Activated naive CD4-positive, alpha-beta T cell treated with anti-CD3 and anti-CD28 coated beads, Interleukin-2, amount 50 U/mL, for 72 hours (primary cell): ENCODE measurements around the gene SLFN14. TPM values are rescaled to one million over a fixed set of nuclear protein-coding genes. Genes with fewer than 3 reads are reported as not detected.
A peak's percentile ranks its signal among the peaks of the same experiment; 100 is the strongest.
"Not testable (repeated sequence)": the region's sequence is repeated elsewhere in the genome, so short reads cannot be mapped to it uniquely, and the experiment has no call there.

Experiments
- ATAC-seq, 2 donors: fragments of 150-1000 bp; cut with Tn5 transposase; 2 replicates each; pipeline ENCODE4 v1.10.0; 2021; ENCODE audit warnings: mild to moderate bottlenecking in 2 of 2, moderate library complexity in 2 of 2
- DNase-seq, 2 donors: peaks; one replicate each; pipeline ENCODE4 v3.0.0; 2021 to 2022; ENCODE audit warnings: low spot score in 2 of 2
- H3K27ac Mint-ChIP-seq, 2 donors: one replicate each; pipeline ENCODE4 v1.8.0; 2022; ENCODE audit warnings: mild to moderate bottlenecking in 2 of 2, mixed read lengths in 2 of 2
- H3K36me3 Mint-ChIP-seq, 2 donors: one replicate each; pipeline ENCODE4 v1.8.0; 2022; ENCODE audit warnings: mixed read lengths in 2 of 2
- H3K9me3 Mint-ChIP-seq, 2 donors: one replicate each; pipeline ENCODE4 v1.8.0; 2022; ENCODE audit warnings: mixed read lengths in 2 of 2
- total RNA-seq, 2 donors: library from RNA; stranded (reverse); gene quantifications; one replicate each; pipeline ENCODE4 v1.2.3, GENCODE V29; 2022

SLFN14 gene
- total RNA-seq, 2 donors from 2014 or later = 0.08 TPM; not detected in 1

GRCh38 chr17:35575759-35576158 is 15.1 kb upstream of the SLFN14 start:
- Mint-ChIP-seq H3K27ac (no peak overlapping the region), H3K9me3 (no peaks in the 10 kb centered on the region), H3K36me3 (peaks cover 14 to 19% of the 10 kb centered on the region in 2 donors)
- no peak for DNase-seq
- no peak for ATAC-seq

GRCh38 chr17:35569405-35569804 is 8.8 kb upstream of the SLFN14 start:
- peak overlapping the region; percentile 15 to 91 for H3K27ac Mint-ChIP-seq
- peaks cover 12 to 27% of the 10 kb centered on the region in 2 donors for H3K36me3 Mint-ChIP-seq
- DNase-seq = no peak
- H3K9me3 Mint-ChIP-seq = no peaks in the 10 kb centered on the region
- no peak for ATAC-seq

DNA sequence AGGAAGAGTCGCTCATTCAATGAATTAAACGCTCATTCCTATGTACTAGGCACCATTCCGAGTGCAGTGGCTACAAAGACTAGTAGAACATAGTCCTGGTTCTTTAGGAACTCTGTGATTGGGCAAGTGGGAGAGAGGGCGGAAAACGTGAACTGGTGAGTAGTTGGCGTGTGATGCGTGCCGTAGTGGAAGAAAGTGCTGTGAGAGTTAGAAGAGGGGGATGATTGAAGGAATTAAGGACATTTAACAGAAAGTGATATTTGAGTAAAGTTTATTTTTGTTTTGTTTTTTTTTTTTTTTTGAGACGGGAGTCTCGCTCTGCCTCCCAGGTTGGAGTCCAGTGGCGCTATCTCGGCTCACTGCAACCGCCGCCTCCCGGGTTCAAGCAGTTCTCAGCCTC is 7.9 kb upstream of the SLFN14 start:
- ATAC-seq = peak; percentile 43 to 55
- peak in 1 of 2 donors; percentile 33 for DNase-seq
- H3K9me3 Mint-ChIP-seq = no peaks in the 10 kb centered on the region
- H3K27ac Mint-ChIP-seq = peak overlapping the region; percentile 72 to 95
- peaks cover 12 to 27% of the 10 kb centered on the region in 2 donors for H3K36me3 Mint-ChIP-seq

GRCh38 chr17:35566968-35567367 is 6.3 kb upstream of the SLFN14 start:
- no peak for DNase-seq
- peak overlapping the region in 1 of 2 donors; percentile 26 for H3K27ac Mint-ChIP-seq
- ATAC-seq = no peak
- H3K9me3 Mint-ChIP-seq = no peaks in the 10 kb centered on the region
- H3K36me3 Mint-ChIP-seq = peaks cover 12 to 22% of the 10 kb centered on the region in 2 donors

DNA sequence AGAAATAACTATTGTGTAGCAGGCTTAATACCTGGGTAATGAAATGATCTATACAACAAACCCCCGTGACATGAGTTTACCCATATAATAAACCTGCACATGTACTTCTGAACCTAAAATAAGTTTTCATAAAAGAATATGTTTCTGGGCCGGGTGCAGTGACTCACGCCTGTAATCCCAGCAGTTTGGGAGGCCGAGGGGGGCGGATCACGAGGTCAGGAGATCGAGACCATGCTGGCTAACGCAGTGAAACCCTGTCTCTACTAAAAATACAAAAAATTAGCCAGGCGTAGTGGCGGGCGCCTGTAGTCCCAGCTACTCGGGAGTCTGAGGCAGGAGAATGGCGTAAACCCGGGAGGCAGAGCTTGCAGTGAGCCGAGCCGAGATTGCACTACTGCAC is 2.6 kb upstream of the SLFN14 start:
- H3K36me3 Mint-ChIP-seq = not testable (repeated sequence)

DNA sequence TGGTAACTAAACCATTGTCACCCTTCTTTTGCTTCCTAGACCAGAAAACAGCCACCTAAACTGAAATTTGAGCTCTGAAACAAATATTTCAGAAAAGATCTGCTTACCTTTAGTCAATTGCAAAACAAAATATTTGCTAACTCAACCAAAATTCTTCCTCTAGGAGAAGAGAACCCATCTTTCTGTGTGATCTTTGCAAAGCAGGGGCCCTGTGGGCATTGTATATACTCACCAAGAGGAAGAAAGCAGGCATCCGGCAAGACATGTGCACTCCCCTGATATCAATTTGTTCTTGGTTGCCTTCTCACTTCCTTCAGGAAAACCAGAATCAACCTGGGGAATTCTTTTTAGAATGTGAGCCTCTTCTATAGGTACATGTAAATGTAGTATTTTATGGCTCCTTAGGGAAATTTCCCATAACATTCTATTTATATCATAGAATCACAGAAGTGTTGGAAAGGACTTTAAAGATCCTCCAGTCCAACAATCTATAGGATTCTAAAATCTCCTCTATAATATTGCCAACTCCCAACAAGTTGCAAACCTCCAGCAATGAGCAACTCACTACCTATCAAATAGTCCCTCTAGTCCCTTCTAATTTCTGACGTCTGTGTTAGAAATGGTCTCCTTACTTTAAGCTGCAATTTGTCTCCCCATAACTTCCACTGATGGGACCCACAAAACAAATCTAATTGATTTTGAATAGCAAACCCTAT is 966 bp downstream of the SLFN14 start:
- no peaks in the 10 kb centered on the region for H3K9me3 Mint-ChIP-seq
- H3K27ac Mint-ChIP-seq = no peak overlapping the region
- DNase-seq = no peak
- no peak for ATAC-seq
- no peaks in the 10 kb centered on the region for H3K36me3 Mint-ChIP-seq

More for the DNA sequence above, 2.6 kb upstream of the SLFN14 start:
- not testable (repeated sequence) for H3K27ac Mint-ChIP-seq, ATAC-seq, H3K9me3 Mint-ChIP-seq, DNase-seq

GRCh38 chr17:35557353-35557752 is 3.3 kb downstream of the SLFN14 start:
- H3K9me3 Mint-ChIP-seq = no peaks in the 10 kb centered on the region
- H3K36me3 Mint-ChIP-seq = no peaks in the 10 kb centered on the region
- DNase-seq (no peak), ATAC-seq (no peak)
- no peak overlapping the region for H3K27ac Mint-ChIP-seq

- Mint-ChIP-seq H3K36me3 (no peaks in the 10 kb centered on the region), H3K9me3 (no peaks in the 10 kb centered on the region)
These were observed 4.9 kb downstream of the SLFN14 start for GRCh38 chr17:35555691-35556090.

GRCh38 chr17:35554668-35555067 is 6.0 kb downstream of the SLFN14 start:
- ATAC-seq = peak; percentile 70 to 86
- Mint-ChIP-seq H3K36me3 (no peaks in the 10 kb centered on the region), H3K9me3 (no peaks in the 10 kb centered on the region), H3K27ac (no peak overlapping the region)
- no peak for DNase-seq

More at GRCh38 chr17:35555691-35556090, 4.9 kb downstream of the SLFN14 start:
- H3K27ac Mint-ChIP-seq = no peak overlapping the region
- ATAC-seq (no peak), DNase-seq (no peak)

GRCh38 chr17:35553310-35553709 is 7.3 kb downstream of the SLFN14 start:
- ATAC-seq = no peak
- H3K36me3 Mint-ChIP-seq = no peaks in the 10 kb centered on the region
- no peak overlapping the region for H3K27ac Mint-ChIP-seq
- DNase-seq = no peak
- no peaks in the 10 kb centered on the region for H3K9me3 Mint-ChIP-seq

DNA sequence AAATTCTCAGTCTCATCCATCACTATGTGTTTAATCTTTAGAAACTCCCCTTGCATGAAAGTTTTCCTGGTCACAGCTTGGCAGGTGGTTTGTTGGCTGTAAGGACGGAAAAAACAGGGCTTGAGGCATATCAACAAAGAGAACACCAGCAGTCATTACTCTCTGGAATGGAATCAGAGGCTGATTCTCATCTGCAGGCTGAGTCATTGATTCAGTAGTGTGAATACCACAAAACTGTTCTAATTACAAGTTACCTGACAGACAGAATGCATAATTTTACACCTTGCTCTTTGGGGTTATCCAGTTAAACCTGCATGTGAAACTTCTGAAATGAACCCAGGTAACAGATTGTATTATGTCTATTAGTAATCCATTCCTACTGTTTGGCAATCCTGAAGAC is 11.6 kb downstream of the SLFN14 start:
- ATAC-seq (peak; percentile 31 to 84), DNase-seq (no peak)
- Mint-ChIP-seq H3K36me3 (no peaks in the 10 kb centered on the region), H3K27ac (no peak overlapping the region), H3K9me3 (no peaks in the 10 kb centered on the region)

- Mint-ChIP-seq H3K9me3 (no peaks in the 10 kb centered on the region), H3K27ac (no peak overlapping the region), H3K36me3 (no peaks in the 10 kb centered on the region)
- ATAC-seq = no peak
- DNase-seq = no peak
These were observed 12.3 kb downstream of the SLFN14 start for GRCh38 chr17:35548208-35548810.

DNA sequence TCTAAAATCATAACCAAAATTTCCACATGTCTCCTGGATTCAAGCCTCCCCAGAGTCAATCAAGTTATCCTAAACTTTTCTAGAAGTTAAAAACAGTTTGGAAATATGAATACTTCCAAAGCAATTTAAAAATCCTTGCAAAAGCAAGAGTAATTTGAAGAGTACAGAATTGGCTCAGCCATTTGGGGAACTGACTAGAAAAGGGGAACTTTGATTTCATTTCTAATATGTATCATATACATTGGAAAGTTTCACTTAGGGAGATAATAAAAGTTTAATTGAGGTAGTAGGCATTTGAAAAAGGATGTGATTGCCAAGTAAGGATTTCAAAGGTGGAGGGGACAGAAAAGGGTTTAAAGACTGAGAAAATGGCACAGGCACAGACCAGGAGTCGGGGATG is 14.1 kb downstream of the SLFN14 start:
- Mint-ChIP-seq H3K27ac (no peak overlapping the region), H3K36me3 (no peaks in the 10 kb centered on the region), H3K9me3 (no peaks in the 10 kb centered on the region)
- DNase-seq (no peak), ATAC-seq (peak in 1 of 2 donors; percentile 56)

- no peak overlapping the region for H3K27ac Mint-ChIP-seq
These were observed 15.5 kb downstream of the SLFN14 start for GRCh38 chr17:35545150-35545549.

GRCh38 chr17:35543856-35544255 is 16.8 kb downstream of the SLFN14 start:
- no peak for DNase-seq
- Mint-ChIP-seq H3K9me3 (no peaks in the 10 kb centered on the region), H3K27ac (no peak overlapping the region), H3K36me3 (no peaks in the 10 kb centered on the region)
- ATAC-seq = no peak

More at GRCh38 chr17:35545150-35545549, 15.5 kb downstream of the SLFN14 start:
- H3K36me3 Mint-ChIP-seq = no peaks in the 10 kb centered on the region
- DNase-seq (no peak), ATAC-seq (no peak)
- no peaks in the 10 kb centered on the region for H3K9me3 Mint-ChIP-seq

DNA sequence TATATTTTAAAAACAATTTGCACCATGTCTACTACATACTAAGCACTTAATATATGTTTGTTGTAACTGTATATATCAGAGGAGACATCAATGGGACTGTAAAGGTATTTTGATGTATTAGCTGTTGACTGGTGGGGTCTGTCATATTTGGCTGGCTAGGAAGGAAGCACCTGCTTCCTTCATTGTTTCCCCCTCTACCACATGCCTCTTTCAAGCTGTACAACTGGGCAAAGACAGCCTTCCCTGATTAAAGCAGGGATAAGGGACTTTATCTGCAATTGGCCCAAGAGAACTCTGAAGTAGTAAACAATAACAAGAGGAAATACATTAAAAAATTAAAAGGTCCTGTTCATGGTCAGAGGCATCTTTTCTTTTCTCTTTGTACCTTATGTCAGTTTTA is 17.6 kb downstream of the SLFN14 start:
- H3K27ac Mint-ChIP-seq = no peak overlapping the region
- no peaks in the 10 kb centered on the region for H3K36me3 Mint-ChIP-seq

GRCh38 chr17:35541434-35541833 is 19.2 kb downstream of the SLFN14 start:
- ATAC-seq = no peak
- DNase-seq = no peak
- peaks cover 10% of the 10 kb centered on the region in 2 donors for H3K36me3 Mint-ChIP-seq
- peak overlapping the region; percentile 82 to 99 for H3K27ac Mint-ChIP-seq
- H3K9me3 Mint-ChIP-seq = no peaks in the 10 kb centered on the region

More for the DNA sequence above, 17.6 kb downstream of the SLFN14 start:
- no peak for DNase-seq
- no peak for ATAC-seq
- H3K9me3 Mint-ChIP-seq = no peaks in the 10 kb centered on the region
